ENCODE results near the gene LINC01488.

LINC01488 gene

GRCh38 chr11:69509846-69510390 lies 28.5 kb downstream of the LINC01488 start:
- no peak for DNase-seq (ENCODE audit: low read depth, low spot score)

- DNase-seq (ENCODE audit: low read depth, low spot score), result no peak
Measured at GRCh38 chr11:69510471-69511357, 29.3 kb downstream of the LINC01488 start.

DNA sequence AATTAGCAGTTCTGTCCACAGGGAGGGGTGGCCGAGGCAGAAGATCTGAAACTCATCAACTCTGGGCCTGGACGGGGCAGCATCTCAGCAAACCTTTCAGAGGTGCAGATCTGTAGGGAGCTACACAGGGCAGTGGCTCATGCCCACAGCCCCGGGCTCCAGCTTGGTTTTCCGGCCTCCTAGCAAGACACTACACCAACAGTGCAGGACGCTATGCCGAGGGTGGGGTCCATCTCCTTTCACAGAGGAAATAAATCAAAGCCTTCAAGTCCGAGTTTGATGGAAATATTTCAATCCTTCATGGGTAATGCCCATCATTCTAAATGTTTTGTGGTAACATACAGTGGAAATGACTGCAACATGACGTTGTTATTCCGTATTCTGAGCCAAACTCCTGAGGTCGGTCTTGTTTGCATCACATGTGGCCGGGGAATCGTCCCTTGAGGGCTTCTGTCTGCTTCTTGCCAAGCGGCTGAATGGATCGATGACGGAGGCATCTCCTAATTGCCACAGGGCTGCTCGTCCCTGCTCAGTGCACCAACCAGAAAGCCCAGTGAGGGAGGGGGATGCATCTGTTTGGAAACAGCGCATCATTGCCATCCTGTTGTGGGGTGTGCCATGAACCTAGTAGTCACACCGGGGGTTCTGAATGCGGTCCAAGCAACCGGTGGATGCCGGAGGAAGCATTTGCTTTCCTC lies 30.0 kb downstream of the LINC01488 start:
- no peak for DNase-seq (ENCODE audit: low read depth, low spot score)

- no peak for DNase-seq (ENCODE audit: low read depth, low spot score)
Measured at GRCh38 chr11:69512136-69512535, 30.7 kb downstream of the LINC01488 start.

- DNase-seq (ENCODE audit: low read depth, low spot score), result no peak
Measured at GRCh38 chr11:69512790-69513189, 31.3 kb downstream of the LINC01488 start.

DNA sequence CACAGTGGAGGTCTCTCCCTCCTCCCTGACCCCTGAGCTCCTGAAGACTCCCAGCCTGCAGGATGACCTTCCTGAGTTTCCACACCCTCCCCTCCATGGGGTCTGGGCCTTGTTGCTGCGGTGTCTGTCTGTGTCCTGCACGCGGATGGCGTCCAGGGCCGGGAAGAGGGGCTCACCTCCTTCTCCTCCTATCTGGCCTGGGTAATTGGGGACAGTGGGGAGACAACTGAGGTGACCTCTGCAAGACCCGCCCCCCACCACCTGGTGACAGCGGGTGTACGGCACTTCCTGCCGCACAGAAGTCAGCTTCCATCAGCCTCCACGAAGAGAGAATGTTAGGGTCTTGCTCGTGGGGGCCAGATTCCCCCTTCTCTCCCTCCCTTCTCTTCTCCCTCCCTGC lies 31.7 kb downstream of the LINC01488 start:
- DNase-seq (ENCODE audit: low read depth, low spot score), result no peak

DNA sequence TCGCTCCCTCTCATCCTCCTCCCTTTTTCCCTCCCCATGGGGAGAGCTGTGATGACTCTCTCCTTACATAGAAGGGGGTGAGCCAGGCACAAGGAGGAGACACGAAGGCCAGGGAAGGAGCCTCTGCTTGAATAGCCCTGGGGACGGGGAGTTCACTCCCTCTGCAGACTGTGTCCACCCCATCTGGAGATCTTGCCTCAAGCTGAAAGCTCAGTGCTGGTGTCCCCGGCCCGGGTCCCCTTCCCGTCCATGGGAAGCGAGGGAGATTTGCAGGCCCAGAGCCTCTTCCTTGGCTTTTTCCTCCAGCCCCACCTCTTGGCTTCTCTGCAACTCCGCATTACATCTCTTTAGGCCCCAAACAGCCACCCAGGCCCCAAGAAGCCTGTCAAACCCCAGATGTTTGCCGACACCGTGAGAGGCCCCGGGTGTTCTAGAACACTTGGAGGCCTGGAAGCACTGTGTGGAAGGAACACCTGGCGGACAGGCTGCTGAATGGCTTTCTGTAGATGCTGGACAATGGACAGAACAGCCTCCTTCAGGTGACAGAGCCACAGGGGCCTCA lies 32.3 kb downstream of the LINC01488 start:
- DNase-seq (ENCODE audit: low read depth, low spot score), result no peak

- DNase-seq (ENCODE audit: low read depth, low spot score), result no peak
Measured at GRCh38 chr11:69514771-69515170, 33.3 kb downstream of the LINC01488 start.

DNA sequence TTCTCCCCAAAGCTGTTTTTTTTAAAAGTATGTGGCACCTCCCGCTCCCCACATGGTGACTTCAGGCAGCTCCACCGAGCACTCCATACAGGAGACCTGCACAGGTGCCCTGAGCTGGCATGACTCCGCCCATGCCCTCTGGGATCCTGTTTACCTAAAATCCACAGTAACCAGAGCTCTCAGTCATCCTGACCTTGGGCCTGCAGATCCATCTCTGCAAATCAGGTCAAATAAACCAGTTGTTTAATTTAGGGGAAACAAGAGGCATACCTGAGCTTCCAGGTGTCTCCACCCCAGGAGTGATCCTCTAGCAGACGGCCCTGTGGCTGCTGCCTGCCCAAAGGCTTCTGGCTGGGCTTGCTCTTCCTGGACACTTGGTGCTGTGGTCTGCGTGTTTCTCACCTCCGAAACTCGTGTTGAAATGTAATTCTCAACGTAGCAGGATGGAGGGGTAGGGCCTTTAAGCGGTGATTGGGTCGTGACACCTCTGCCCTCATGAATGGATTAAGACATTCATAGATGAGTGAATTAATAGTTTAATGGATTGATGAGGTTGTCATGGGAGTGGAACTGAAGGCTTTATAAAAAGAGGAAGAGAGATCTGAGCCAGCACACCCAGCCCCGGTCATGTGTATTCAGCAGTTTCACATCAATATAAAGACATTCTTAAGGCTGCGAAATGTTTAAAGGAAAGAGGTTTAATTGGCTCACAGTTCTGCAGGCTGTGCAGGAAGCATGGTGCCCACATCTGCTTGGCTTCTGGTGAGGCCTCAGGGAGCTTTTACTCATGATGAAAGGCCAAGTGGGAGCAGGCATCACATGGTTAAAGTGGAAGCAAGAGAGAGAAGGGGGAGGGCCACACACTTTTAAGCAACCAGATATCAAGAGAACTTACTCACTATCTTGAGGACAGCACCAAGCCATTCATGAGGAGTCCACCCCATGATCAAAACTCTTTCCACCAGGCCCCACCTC lies 34.1 kb downstream of the LINC01488 start:
- DNase-seq (ENCODE audit: low read depth, low spot score), result no peak

- DNase-seq (ENCODE audit: low read depth, low spot score), result no peak
Measured at GRCh38 chr11:69516526-69516925, 35.1 kb downstream of the LINC01488 start.

DNA sequence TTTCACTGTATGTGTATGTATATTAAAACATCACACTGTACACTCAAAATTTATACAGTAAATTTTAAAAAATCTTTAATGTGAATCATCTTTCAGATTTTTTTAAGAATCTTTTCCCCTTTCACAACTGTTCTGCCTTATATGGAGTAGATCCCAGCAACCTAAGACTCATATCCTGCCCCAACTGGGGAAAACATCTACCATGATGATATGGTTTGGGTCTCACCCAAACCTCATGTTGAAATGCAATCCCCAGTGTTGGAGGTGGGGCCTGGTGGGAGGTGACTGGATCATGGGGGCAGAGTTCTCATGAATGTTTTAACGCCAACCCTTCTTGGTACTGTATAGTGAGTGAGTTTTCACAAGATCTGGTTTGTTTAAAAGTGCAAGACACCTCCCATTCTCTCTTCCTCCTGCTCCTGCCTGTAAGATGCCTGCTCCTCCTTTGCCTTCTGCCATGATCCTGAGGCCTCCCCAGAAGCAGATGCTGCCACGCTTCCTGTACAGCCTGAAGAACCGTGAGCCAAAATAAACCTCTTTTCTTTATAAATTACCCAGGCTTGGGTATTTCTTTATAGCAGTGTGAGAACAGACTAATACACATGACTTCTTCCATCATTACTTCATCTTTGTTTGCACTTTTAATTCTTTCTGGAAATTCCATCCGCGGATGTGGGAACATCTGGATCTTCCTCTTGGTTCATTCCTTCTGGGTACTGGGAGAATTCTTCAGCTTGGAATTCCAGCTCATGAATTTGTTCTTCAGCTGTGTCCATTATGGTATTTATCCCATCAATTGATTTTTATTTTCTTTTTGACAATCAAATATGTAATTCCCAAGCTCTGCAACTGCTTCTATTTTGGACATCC lies 36.9 kb downstream of the LINC01488 start:
- no peak for DNase-seq (ENCODE audit: low read depth, low spot score)

DNA sequence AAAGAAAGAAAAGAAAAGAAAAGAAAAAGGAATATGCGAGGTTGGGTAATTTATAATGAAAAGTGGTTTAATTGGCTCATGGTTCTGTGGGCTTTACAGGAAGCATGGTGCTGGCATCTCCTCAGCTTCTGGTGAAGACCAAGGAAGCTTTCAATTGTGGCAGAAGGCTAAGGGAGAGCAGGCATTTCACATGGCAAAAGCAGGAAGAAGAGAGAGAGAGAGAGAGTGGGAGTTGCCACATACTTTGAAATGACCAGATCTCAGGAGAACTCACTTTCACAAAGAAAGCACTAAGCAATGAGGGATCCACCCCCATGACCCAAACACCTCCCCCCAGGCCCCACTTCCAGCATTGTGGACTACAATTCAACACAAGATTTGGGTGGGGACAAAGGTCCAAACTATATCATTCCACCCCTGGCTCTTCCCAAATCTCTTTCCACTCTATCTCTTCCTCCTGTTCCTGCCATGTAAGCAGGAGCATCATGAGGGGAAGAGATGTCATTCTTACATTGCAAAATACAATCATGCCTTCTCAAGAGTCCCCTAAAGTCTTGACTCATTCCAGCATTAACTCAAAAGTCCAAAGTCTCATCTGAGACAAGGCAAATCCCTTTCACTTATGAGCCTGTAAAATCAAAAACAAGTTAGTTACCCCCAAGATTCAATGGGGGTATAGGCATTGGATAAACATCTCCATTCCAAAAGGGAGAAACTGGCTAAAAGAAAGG lies 38.9 kb downstream of the LINC01488 start:
- no peak for DNase-seq (ENCODE audit: low read depth, low spot score)

DNA sequence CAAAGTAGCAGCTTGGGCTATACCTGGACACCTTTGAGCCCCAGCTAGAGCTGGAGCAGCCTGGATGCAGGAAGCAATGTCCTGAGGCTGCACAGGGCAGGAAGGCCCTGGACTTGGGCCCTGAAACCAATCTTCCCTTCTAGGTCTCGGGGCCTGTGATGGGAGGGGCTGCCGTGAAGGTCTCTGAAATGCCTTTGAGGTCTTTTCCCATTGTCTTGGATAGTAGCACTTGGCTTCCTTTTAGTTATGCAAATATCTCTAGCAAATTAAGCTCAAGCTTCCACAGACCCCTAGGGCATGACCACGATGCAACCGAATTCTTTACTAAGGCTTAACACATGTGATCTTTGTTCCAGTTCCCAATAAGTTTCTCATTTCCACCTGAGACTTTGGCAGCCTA lies 40.0 kb downstream of the LINC01488 start:
- DNase-seq (ENCODE audit: low read depth, low spot score), result peak; percentile 89

DNA sequence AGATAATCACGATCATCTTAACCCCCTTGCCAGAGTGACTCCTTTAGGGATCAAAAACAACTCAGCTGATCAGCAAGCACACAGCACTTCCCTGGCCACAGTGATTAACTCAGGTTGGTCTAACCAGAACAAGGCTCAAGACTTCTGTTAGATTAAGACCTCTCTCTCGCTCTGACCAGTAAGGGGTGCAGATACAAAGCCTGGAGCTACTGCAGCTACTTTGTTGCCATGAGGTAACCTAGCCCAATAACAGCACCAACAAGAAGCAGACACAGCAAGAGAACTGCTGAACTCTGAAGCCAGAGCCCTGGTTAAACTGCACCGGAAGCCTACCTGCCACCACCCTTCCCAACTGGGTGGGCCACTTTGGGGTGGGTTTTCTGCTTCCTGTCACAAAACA lies 42.0 kb downstream of the LINC01488 start:
- DNase-seq (ENCODE audit: low read depth, low spot score), result no peak

- DNase-seq (ENCODE audit: low read depth, low spot score), result no peak
Measured at GRCh38 chr11:69524291-69524882, 42.9 kb downstream of the LINC01488 start.

- DNase-seq (ENCODE audit: low read depth, low spot score), result no peak
Measured at GRCh38 chr11:69524991-69525411, 43.5 kb downstream of the LINC01488 start.

- no peak for DNase-seq (ENCODE audit: low read depth, low spot score)
Measured at GRCh38 chr11:69525516-69526452, 44.3 kb downstream of the LINC01488 start.

- DNase-seq (ENCODE audit: low read depth, low spot score), result no peak
Measured at GRCh38 chr11:69526453-69526810, 45.0 kb downstream of the LINC01488 start.

All from iPS DF 19.7 (cell line).